ENCODE measurements around the gene NDUFS3.

Gene NDUFS3

GRCh38 chr11:47592970-47593369 lies 14.1 kb downstream of the NDUFS3 start:
- DNase-seq, result no peak

DNA sequence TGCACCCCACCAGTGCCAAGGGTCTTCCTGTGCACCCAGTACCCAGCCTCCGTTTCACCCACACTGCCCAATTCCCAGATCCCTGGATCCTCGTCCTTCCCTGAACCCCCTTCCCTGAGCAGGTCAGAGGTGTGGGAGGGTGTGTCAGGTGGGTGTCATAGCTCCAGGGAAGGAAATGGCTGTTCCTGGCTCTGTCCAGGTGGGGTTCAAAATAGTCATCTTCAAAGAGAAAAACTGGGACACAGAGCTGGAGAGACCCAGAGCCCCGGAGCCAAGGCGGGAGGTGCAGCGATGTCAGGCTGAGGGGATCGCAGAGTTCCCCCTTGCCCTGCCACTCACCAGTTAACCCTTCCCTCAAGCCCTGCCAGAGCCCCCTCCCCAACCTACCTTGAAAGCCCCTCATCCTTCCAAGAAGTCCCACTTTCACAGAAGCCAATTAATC lies 14.6 kb downstream of the NDUFS3 start:
- DNase-seq, result no peak

DNA sequence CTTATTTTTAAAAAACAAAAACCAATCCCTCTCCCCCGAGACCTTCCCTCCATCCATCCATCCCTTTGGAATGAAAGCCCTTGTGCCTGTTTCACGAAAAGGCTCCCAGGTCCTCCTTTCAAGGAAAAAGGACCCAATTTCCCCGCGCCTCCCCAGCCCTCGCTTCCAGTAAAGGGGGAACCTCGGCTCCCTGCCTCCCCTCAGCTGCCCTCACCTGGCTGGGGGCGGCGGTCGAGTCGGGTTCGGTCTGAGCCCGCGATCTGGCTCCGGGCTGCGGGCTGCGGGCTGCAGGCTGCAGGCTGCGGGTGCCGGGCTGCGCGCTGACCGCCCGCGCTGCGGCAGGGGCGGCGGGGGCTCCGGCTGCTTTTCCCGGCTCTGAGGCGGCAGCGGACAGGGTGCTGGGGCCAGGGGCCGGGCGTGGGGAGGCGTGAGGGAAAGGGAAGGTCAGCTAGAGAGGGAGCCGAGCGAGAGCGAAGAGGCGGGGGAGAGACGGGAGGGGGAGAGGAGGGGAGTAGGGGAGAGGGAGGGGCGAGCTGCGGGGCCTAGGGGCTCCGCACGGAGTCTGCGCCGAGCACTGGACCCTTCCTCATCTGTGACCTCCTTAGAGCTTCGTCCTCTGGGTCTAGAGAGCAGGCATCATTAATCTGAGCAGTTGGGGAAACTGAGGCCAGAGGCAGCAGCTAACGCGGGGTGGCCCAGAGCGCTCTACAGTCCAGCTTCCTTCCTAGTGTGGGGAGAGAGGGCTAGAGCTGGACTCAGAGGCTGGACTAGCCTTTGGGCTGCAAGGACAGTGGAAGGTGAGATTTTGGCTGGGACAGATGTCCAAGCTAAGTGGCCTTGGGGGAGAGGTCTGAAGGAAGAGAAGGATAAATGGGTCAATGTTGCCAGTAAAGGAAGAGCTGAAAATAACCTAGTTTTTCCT lies 15.3 kb downstream of the NDUFS3 start, which contains the start of gene C1QTNF4:
C1QTNF4 (minus strand) TSS at position 478 of the 922 bp plus-strand sequence. CDS start 3,601 bp downstream, outside the sequence.
- DNase-seq, result no peak

DNA sequence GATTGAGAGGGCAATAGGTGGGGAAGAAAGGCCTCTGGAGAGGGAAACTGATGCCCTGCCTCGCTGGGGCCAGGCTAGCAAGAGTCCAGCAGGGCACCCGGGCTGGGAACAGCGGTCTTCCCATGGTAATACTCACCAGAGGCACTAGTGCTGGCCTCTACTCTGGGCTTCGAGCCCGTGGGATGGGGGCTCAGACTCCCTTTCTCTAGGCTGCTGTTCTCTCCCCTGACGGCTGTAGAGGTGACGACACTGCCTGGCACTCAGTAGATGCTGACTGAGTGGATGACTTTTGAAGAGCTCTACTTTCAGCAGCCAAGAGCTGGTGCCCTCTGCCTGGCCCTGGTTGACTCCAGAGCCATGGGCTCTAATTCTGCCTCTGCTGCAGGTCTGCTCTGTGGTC lies 16.2 kb downstream of the NDUFS3 start:
- DNase-seq, result no peak

GRCh38 chr11:47595967-47596366 lies 17.1 kb downstream of the NDUFS3 start:
- DNase-seq, result no peak

DNA sequence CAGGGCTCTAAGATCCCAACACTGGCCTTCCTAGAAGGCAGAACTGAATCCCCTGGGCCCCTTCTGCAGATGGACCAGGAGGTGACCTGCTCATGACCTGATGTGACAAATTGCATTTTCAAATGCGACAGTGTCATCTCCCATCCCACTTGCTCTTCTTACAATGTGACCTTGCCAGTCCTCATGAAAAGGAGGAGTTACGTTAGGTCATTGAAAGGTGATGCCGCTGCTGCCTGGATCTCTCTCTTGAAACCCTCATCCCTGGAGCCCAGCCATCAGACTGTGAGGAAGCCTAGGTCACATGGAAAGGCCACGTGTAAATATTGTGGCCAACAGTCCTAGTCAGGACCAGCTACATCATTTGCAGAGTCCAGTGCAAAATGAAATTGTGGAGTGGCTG lies 21.0 kb downstream of the NDUFS3 start:
- no peak for DNase-seq

GRCh38 chr11:47603295-47603694 lies 24.4 kb downstream of the NDUFS3 start:
- no peak for DNase-seq

- DNase-seq, result no peak
These were observed 27.0 kb downstream of the NDUFS3 start for GRCh38 chr11:47605921-47606320.

- DNase-seq, result peak; percentile 33
These were observed 27.9 kb downstream of the NDUFS3 start for GRCh38 chr11:47606731-47607130.

- peak; percentile 91 for DNase-seq
These were observed 28.5 kb downstream of the NDUFS3 start for GRCh38 chr11:47607380-47607779.

DNA sequence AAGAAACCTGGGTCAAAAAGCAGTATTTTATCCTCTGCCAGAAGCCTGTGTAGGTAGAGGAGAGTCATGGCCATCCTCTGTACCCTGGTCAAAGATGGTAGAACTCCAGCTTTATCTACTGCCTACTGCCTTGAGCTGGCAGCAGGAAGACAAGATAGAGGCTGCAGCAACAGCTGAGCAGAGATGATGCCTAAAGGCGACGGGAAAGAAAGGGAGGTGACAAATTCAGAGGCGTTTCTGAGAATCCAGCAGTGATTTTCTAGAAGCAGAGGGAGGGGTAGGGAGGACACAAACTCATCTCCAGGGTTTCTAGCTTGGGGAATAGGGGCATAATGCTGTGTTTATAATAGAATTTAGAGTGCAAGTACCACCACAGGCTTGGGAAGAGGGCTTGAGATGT lies 30.8 kb downstream of the NDUFS3 start:
- no peak for DNase-seq

DNA sequence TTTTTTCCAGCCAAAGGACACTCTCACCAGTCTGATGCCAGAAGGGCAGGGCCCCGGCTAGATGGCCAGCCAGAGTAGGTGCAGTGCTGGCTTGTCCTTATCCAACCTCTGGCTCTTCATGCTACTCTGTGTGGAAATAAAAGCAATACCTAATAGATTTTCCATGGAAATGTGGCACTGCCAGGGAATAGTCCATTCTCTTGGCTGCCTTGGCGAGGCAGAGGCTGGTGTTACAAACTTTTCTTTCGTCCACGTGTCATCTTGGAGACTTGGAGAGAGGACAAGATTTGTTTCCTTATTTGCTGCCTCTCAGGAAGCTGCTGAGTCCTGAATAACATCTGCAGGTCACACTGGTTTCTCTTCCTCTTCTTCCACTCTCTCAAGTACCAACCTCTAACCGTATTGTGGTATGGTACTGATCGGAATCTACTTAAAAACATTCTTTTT lies 32.5 kb downstream of the NDUFS3 start:
- DNase-seq, result no peak

- DNase-seq, result no peak
These were observed 36.4 kb downstream of the NDUFS3 start for GRCh38 chr11:47615249-47615648.

DNA sequence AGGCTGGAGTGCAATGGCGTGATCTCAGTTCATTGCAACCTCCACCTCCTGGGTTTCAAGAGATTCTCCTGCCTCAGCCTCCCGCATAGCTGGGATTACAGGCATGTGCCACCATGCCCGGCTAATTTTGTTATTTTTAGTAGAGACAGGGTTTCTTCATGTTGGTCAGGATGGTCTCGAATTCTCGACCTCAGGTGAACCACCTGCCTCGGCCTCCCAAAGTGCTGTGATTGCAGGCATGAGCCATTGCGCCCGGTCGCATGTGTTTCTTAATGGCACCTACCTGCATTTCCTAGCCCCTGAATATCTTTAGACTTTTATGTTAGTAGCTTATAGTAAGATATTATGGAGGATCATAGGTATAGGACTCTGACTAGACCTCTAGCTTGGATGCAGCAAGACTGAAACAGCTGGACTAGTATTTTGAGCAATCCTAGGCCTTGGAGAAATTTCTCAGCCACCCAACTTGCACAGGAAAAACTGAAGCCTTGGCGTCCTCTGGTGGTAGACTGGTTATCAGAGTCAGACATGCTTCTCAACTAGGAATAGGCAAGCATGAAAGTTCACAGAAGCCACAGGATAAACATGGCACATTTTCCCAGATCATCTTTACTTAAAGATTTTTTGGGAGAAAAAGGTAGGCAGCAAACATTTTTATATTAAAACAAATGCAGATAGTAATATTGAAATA lies 38.0 kb downstream of the NDUFS3 start:
- DNase-seq, result peak; percentile 74

GRCh38 chr11:47617417-47617809 lies 38.5 kb downstream of the NDUFS3 start:
- DNase-seq, result peak; percentile 36

DNA sequence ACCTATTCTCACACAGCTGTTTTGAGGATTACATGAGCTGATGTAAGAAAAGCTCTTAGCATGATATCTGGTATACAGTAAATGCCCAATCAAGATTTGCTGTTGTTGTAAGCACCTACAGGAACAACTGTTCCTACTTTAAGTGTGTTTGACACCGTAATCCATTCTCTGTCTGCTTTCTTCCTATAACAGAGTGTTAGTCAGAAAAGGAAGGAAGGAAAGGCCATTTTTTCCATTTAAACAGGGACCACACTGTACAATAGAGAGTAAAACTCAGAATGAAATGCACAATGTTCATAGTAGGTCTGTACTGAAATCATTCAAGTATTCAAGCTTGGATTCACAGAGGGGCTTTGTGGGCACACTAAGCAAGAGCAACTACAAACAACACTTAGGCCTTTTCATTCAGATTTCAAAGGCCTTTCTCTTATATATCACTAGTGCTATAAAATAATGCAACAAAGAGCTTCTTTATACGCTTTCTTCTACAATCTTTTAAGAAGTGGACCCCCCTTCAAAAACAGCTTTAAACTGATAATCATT lies 42.0 kb downstream of the NDUFS3 start:
- no peak for DNase-seq

GRCh38 chr11:47626234-47626633 lies 47.4 kb downstream of the NDUFS3 start:
- no peak for DNase-seq

DNA sequence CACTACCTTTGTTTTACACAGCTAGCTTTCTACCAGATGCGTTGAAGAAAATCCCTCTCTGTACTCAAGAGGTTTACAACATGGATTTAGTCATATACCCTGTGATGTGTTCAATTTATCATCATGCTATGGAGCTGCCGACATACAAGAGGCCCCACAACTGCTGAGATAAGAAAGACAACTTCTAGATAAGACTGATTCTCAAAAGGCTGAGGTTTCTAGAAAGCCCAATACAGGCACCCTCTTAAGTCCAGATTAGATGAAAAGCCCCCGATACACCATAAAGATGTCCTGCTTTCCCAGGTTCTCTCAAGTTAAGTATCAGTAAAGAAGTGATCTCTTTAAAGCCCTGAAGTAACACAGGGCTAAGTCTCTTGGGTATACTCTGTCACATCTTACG lies 49.2 kb downstream of the NDUFS3 start:
- no peak for DNase-seq

DNA sequence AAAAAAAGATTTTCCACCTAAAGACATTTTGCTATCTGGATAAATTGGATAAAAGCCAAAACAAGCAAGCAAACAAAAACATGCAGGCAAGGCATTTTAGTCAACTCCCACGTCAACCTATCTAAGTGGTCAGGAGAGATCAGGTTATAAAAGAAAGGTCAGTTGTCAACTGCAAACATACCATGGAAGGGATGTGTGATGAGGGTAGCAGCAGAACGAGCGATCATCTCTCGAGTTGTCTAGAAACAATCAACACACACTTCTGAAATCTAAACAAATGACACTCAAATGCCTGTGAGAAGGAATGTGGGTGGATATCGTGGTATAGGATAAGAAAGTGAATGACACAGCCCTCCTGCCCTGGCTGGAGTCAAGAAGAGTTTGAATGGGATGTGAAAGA lies 52.6 kb downstream of the NDUFS3 start:
- DNase-seq, result no peak
